Measurements from ENCODE around the gene PARP3. TPM values are rescaled to one million over a fixed set of nuclear protein-coding genes. Genes with fewer than 3 reads are reported as not detected.

Gene PARP3
- total and polyA plus RNA-seq, 2 donors from 2014 or later: 28.5 to 30.1 TPM

GRCh38 chr3:51957520-51958205 is 15.5 kb downstream of the PARP3 start:
- no peaks in the 10 kb centered on the region for H3K36me3 ChIP-seq (ENCODE audit: control insufficient read depth in 2 of 3, insufficient read depth in 3 of 3, low read length in 3 of 3)
- TF ChIP-seq CTCF (IDR thresholded peaks at IDR 0.05; ENCODE audit: borderline replicate concordance, extremely low read depth, insufficient read depth): no peak
- FAIRE-seq: no peak
- H3K27ac ChIP-seq (ENCODE audit: low read depth in 2 of 2, low read length in 2 of 2): no peak overlapping the region
- DNase-seq: no peak
- intact Hi-C loops (cut with DNase I): no loop called here
- H3K9me3 ChIP-seq (ENCODE audit: control insufficient read depth in 2 of 3, insufficient read depth in 1 of 3, low read length in 3 of 3): no peaks in the 10 kb centered on the region
- no peak overlapping the region for H3K9ac ChIP-seq (ENCODE audit: low read length in 3 of 3)
- peaks cover 0 to 12% (median 0%) of the 10 kb centered on the region in 3 donors for H3K4me1 ChIP-seq (ENCODE audit: control insufficient read depth in 2 of 3, insufficient read depth in 2 of 3, low read depth in 1 of 3, low read length in 3 of 3)
- no peak overlapping the region for H3K4me3 ChIP-seq (ENCODE audit: low read length in 3 of 3)
- H3K27me3 ChIP-seq (ENCODE audit: control insufficient read depth, insufficient read depth, low read length): no peaks in the 10 kb centered on the region

- Histone ChIP-seq H3K27me3 (ENCODE audit: control insufficient read depth, insufficient read depth, low read length) (no peaks in the 10 kb centered on the region), H3K4me1 (ENCODE audit: control insufficient read depth in 2 of 3, insufficient read depth in 2 of 3, low read depth in 1 of 3, low read length in 3 of 3) (peaks cover 0 to 12% (median 0%) of the 10 kb centered on the region in 3 donors), H3K9ac (ENCODE audit: low read length in 3 of 3) (no peak overlapping the region), H3K9me3 (ENCODE audit: control insufficient read depth in 2 of 3, insufficient read depth in 1 of 3, low read length in 3 of 3) (no peaks in the 10 kb centered on the region), H3K4me3 (ENCODE audit: low read length in 3 of 3) (no peak overlapping the region), H3K27ac (ENCODE audit: low read depth in 2 of 2, low read length in 2 of 2) (no peak overlapping the region), H3K36me3 (ENCODE audit: control insufficient read depth in 2 of 3, insufficient read depth in 3 of 3, low read length in 3 of 3) (no peaks in the 10 kb centered on the region)
- TF ChIP-seq CTCF (IDR thresholded peaks at IDR 0.05; ENCODE audit: borderline replicate concordance, extremely low read depth, insufficient read depth): no peak
- FAIRE-seq: no peak
- no peak for DNase-seq
- intact Hi-C loops (cut with DNase I): no loop called here
Observed at GRCh38 chr3:51958603-51959521, 16.7 kb downstream of the PARP3 start.

GRCh38 chr3:51959651-51960050 is 17.5 kb downstream of the PARP3 start:
- FAIRE-seq: no peak
- no peak for DNase-seq

More at GRCh38 chr3:51959651-51960050, 17.5 kb downstream of the PARP3 start:
- peaks cover 0 to 12% (median 0%) of the 10 kb centered on the region in 3 donors for H3K4me1 ChIP-seq (ENCODE audit: control insufficient read depth in 2 of 3, insufficient read depth in 2 of 3, low read depth in 1 of 3, low read length in 3 of 3)
- H3K27ac ChIP-seq (ENCODE audit: low read depth in 2 of 2, low read length in 2 of 2): no peak overlapping the region
- H3K27me3 ChIP-seq (ENCODE audit: control insufficient read depth, insufficient read depth, low read length): no peaks in the 10 kb centered on the region
- no peak for TF ChIP-seq CTCF (IDR thresholded peaks at IDR 0.05; ENCODE audit: borderline replicate concordance, extremely low read depth, insufficient read depth)
- no peak overlapping the region for H3K4me3 ChIP-seq (ENCODE audit: low read length in 3 of 3)
- H3K9ac ChIP-seq (ENCODE audit: low read length in 3 of 3): no peak overlapping the region
- intact Hi-C loops (cut with DNase I): no loop called here
- no peaks in the 10 kb centered on the region for H3K36me3 ChIP-seq (ENCODE audit: control insufficient read depth in 2 of 3, insufficient read depth in 3 of 3, low read length in 3 of 3)
- no peaks in the 10 kb centered on the region for H3K9me3 ChIP-seq (ENCODE audit: control insufficient read depth in 2 of 3, insufficient read depth in 1 of 3, low read length in 3 of 3)
